ENCODE data around the gene CACNA1C. TPM values are rescaled to one million over a fixed set of nuclear protein-coding genes. Genes with fewer than 3 reads are reported as not detected.

Gene CACNA1C
- total RNA-seq, 1 experiment from 2014 or later = 1.1 TPM

GRCh38 chr12:2489275-2489674 lies 436.5 kb downstream of the CACNA1C start:
- H4K5ac ChIP-seq (ENCODE audit: insufficient read length, low read depth, low read length) = no peak overlapping the region
- H4K8ac ChIP-seq (replicated peaks; ENCODE audit: insufficient read length, low read depth, low read length) = no peak overlapping the region
- no peak overlapping the region for H3K18ac ChIP-seq (ENCODE audit: insufficient read length, low read depth, low read length)
- Mint-ChIP-seq H3K36me3 (ENCODE audit: insufficient read depth in 1 of 3, low read depth in 3 of 3) (no peaks in the 10 kb centered on the region), H3K4me3 (no peak overlapping the region), H3K27me3 (ENCODE audit: low read depth) (no peaks in the 10 kb centered on the region; the same call in none of the 2 replicates), H3K4me1 (no peaks in the 10 kb centered on the region), H3K9me3 (no peaks in the 10 kb centered on the region), H3K27ac (no peak overlapping the region)
- no peaks in the 10 kb centered on the region for H3K23me2 ChIP-seq (ENCODE audit: insufficient read length, low read depth, low read length, poor library complexity, severe bottlenecking)
- H3K4ac ChIP-seq (ENCODE audit: low read depth, low read length) = no peak overlapping the region
- no peak overlapping the region for H2BK12ac ChIP-seq (ENCODE audit: insufficient read length, low read depth, low read length)
- no peak overlapping the region for H4K91ac ChIP-seq (ENCODE audit: insufficient read length, low read depth, low read length)
- no peak overlapping the region for H3K14ac ChIP-seq (ENCODE audit: insufficient read depth, low read length)
- H2AFZ ChIP-seq (ENCODE audit: low read length) = no peak overlapping the region
- WGBS (ENCODE audit: extremely low coverage, insufficient read length, low lambda C conversion rate) = no CpG with 5 or more reads among the region's 9 CpGs
- TF ChIP-seq, protein P1, sequence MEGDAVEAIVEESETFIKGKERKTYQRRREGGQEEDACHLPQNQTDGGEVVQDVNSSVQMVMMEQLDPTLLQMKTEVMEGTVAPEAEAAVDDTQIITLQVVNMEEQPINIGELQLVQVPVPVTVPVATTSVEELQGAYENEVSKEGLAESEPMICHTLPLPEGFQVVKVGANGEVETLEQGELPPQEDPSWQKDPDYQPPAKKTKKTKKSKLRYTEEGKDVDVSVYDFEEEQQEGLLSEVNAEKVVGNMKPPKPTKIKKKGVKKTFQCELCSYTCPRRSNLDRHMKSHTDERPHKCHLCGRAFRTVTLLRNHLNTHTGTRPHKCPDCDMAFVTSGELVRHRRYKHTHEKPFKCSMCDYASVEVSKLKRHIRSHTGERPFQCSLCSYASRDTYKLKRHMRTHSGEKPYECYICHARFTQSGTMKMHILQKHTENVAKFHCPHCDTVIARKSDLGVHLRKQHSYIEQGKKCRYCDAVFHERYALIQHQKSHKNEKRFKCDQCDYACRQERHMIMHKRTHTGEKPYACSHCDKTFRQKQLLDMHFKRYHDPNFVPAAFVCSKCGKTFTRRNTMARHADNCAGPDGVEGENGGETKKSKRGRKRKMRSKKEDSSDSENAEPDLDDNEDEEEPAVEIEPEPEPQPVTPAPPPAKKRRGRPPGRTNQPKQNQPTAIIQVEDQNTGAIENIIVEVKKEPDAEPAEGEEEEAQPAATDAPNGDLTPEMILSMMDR (conservative IDR thresholded peaks at IDR 0.05) = no peak
- H3T11ph ChIP-seq (ENCODE audit: low read length) = no peak overlapping the region
- H3K9ac ChIP-seq (ENCODE audit: extremely low read depth, insufficient read length, low read length) = no peak overlapping the region
- no peak overlapping the region for H2BK20ac ChIP-seq (ENCODE audit: low read depth, low read length, poor library complexity, severe bottlenecking)
- DNase-seq = no peak
- H2AK5ac ChIP-seq (ENCODE audit: insufficient read length, low read length) = no peak overlapping the region
- no peaks in the 10 kb centered on the region; the same call in 1 of the 2 replicates for H3K27me3 ChIP-seq (ENCODE audit: insufficient read depth, low read length)
- H3K23ac ChIP-seq (ENCODE audit: insufficient read length, low read depth, low read length) = no peak overlapping the region
- H3K9me3 ChIP-seq (ENCODE audit: control insufficient read depth, low read depth, low read length) = no peaks in the 10 kb centered on the region
- no peaks in the 10 kb centered on the region for H4K20me1 ChIP-seq (ENCODE audit: control insufficient read depth, insufficient read depth, insufficient read length)
- no peak overlapping the region for H3K4me2 ChIP-seq (ENCODE audit: insufficient read depth, insufficient read length, low read length)
- no peak overlapping the region for H3K27ac ChIP-seq (ENCODE audit: insufficient read length, low read depth, low read length)
- no peak overlapping the region for H3K56ac ChIP-seq (ENCODE audit: insufficient read length, low read depth, low read length)
- H2BK15ac ChIP-seq (ENCODE audit: low read depth, low read length) = no peak overlapping the region
- H2BK5ac ChIP-seq (ENCODE audit: insufficient read length, low read length) = no peak overlapping the region
- H3K79me1 ChIP-seq (ENCODE audit: insufficient read depth, low read depth, low read length, poor library complexity, severe bottlenecking) = no peaks in the 10 kb centered on the region
- H2BK120ac ChIP-seq (ENCODE audit: low read depth, low read length, poor library complexity, severe bottlenecking) = no peak overlapping the region
- H3K4me1 ChIP-seq (ENCODE audit: insufficient read depth, low read length) = no peaks in the 10 kb centered on the region
- H3K79me2 ChIP-seq (ENCODE audit: insufficient read depth, low read length) = no peaks in the 10 kb centered on the region

Data from H9 (cell line).